Aorta (tissue), 5 donors: Measurements from ENCODE around the gene RNF8. TPM values are rescaled to one million over a fixed set of nuclear protein-coding genes. Genes with fewer than 3 reads are reported as not detected.
"Not testable (repeated sequence)": the region's sequence is repeated elsewhere in the genome, so short reads cannot be mapped to it uniquely, and the experiment has no call there.

Experiments used
- ATAC-seq: fragments of 200-7000 bp; cut with Tn5 transposase; one replicate; pipeline ENCODE4 v1.9.1; 2022; ENCODE audit warnings: moderate library complexity; ENCODE audit not compliant: low FRiP score
- DNase-seq, 2 donors: peaks; one replicate each; pipeline ENCODE4 v3.0.0-alpha.2; 2020
- H3K27ac ChIP-seq, 2 donors: one replicate each; pipeline ENCODE4 v1.5.1; 2013; ENCODE audit warnings: low read length in 2 of 2, mild to moderate bottlenecking in 2 of 2, moderate library complexity in 2 of 2, control low read depth in 1 of 2, inconsistent platforms in 1 of 2, low read depth in 1 of 2
- H3K27me3 ChIP-seq, 2 donors: one replicate each; pipeline ENCODE4 v1.6.1; 2013; ENCODE audit warnings: control low read depth in 1 of 2, low read length in 1 of 2, mild to moderate bottlenecking in 1 of 2, moderate library complexity in 1 of 2; ENCODE audit not compliant: insufficient read depth in 2 of 2, control insufficient read depth in 1 of 2
- H3K36me3 ChIP-seq, 2 donors: one replicate each; pipeline ENCODE4 v1.6.1; 2013; ENCODE audit warnings: control low read depth in 1 of 2, low read length in 1 of 2, mild to moderate bottlenecking in 1 of 2; ENCODE audit not compliant: insufficient read depth in 2 of 2, control insufficient read depth in 1 of 2
- H3K4me1 ChIP-seq, 2 donors: one replicate each; pipeline ENCODE4 v1.6.1; 2013; ENCODE audit warnings: low read length in 2 of 2, control low read depth in 1 of 2, mild to moderate bottlenecking in 1 of 2, moderate library complexity in 1 of 2; ENCODE audit not compliant: insufficient read depth in 2 of 2, control insufficient read depth in 1 of 2
- H3K4me3 ChIP-seq, 2 donors: one replicate each; pipeline ENCODE4 v1.5.1; 2013; ENCODE audit warnings: low read length in 2 of 2, control low read depth in 1 of 2, mild to moderate bottlenecking in 1 of 2
- H3K9me3 ChIP-seq: one replicate; pipeline ENCODE4 v1.6.1; 2013; ENCODE audit warnings: mild to moderate bottlenecking, low read length; ENCODE audit not compliant: control insufficient read depth
- WGBS, 2 donors: extraction: QIAGEN DNeasy Blood & Tissue Kit; methylation state at CpG; one replicate each; pipeline ENCODE4 v1.1.7; 2013; 5-methylcytosine and 5-hydroxymethylcytosine counted together
- intact Hi-C, 2 donors: fragments of 100-400 bp; cut with DNase I; formaldehyde crosslinking; loops; one replicate each; pipeline versions ENCODE4 v1.14.2 to v1.15.0; 2022
- polyA plus RNA-seq, 2 donors: library from polyadenylated mRNA; stranded (reverse); fragments of 200-250 nt; gene quantifications; one replicate each; pipeline ENCODE4 v1.2.3, GENCODE V29; 2013
- total RNA-seq, 2 donors: library from RNA; stranded (reverse); fragmentation: NEBNext Ultra II Directional; extraction: Animal tissue kit (Norgen Biotek cat#: 25700); gene quantifications; one replicate each; pipeline ENCODE4 v1.2.1, GENCODE V29; 2021
- donor health status: healthy with polysubstance abuse.
- donor health status: Bipolar disorder and iron deficiency.
- donor health status: DM: no; HTN: no; CAD: no.
- donor health status: DM: no; HTN: no; CAD: no.
- donor health status: DM: yes; HTN: yes; CAD: no.

The RNF8 gene
- total and polyA plus RNA-seq, 4 donors: 13.9 to 16.4 (median 14.9) TPM

DNA sequence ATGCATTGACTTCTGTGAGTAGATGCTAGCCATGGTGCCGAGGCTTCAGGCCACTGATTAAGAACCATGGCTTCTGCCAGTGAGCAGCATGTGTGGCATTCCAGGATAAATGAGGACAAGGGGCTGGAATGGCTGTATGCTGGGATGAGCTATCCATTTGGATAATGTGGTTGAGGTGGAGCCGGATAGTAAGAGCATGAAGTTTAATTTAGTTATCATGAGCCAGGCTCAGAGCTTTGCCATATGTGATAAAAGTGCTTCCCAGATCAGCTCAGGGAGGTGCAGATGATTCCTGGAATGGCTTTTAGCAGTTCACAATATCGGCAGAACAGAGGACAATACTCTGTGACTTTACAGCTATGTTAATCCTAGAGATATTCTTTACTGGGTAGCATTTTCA lies 34.6 kb upstream of the RNF8 start:
- Histone ChIP-seq H3K27ac (no peak overlapping the region), H3K4me1 (peaks cover 0 to 2% of the 10 kb centered on the region in 2 donors), H3K36me3 (peaks cover 0 to 15% of the 10 kb centered on the region in 2 donors), H3K4me3 (no peak overlapping the region), H3K27me3 (no peaks in the 10 kb centered on the region), H3K9me3 (no peaks in the 10 kb centered on the region)
- DNase-seq (no peak), ATAC-seq (no peak)
- 83% methylated on average over 3 of the region's 3 CpGs for WGBS, 2 donors
- intact Hi-C loops: no loop called here

GRCh38 chr6:37319856-37320480 lies 33.8 kb upstream of the RNF8 start:
- intact Hi-C loops: loop anchor here (10.0 kb wide), 1 partner anchor 375 kb away; the partner anchor contains the start of gene MDGA1 (in 2 of the 2)
- ATAC-seq: no peak
- 77 to 80% methylated on average over 4 of the region's 4 CpGs for WGBS, 2 donors
- Histone ChIP-seq H3K4me3 (no peak overlapping the region), H3K27me3 (no peaks in the 10 kb centered on the region), H3K36me3 (peaks cover 0 to 15% of the 10 kb centered on the region in 2 donors), H3K27ac (no peak overlapping the region), H3K4me1 (peaks cover 0 to 2% of the 10 kb centered on the region in 2 donors), H3K9me3 (no peaks in the 10 kb centered on the region)
- DNase-seq: no peak

GRCh38 chr6:37320646-37321045 lies 33.1 kb upstream of the RNF8 start:
- no peak for DNase-seq
- intact Hi-C loops: loop anchor here (10.0 kb wide), 1 partner anchor 374 kb away; the partner anchor contains the start of gene MDGA1 (in 2 of the 2)
- H3K27me3 ChIP-seq: no peaks in the 10 kb centered on the region
- no peak overlapping the region for H3K4me3 ChIP-seq
- no peaks in the 10 kb centered on the region for H3K9me3 ChIP-seq
- 66 to 71% methylated on average over 8 of the region's 8 CpGs for WGBS, 2 donors
- peaks cover 0 to 12% of the 10 kb centered on the region in 2 donors for H3K36me3 ChIP-seq
- ATAC-seq: no peak
- peaks cover 0 to 2% of the 10 kb centered on the region in 2 donors for H3K4me1 ChIP-seq
- no peak overlapping the region for H3K27ac ChIP-seq

GRCh38 chr6:37321101-37321500 lies 32.7 kb upstream of the RNF8 start:
- peaks cover 0 to 12% of the 10 kb centered on the region in 2 donors for H3K36me3 ChIP-seq
- no peaks in the 10 kb centered on the region for H3K9me3 ChIP-seq
- ATAC-seq (no peak), DNase-seq (no peak)
- no peaks in the 10 kb centered on the region for H3K27me3 ChIP-seq
- H3K27ac ChIP-seq: no peak overlapping the region
- no peak overlapping the region for H3K4me3 ChIP-seq
- intact Hi-C loops: loop anchor here (10.0 kb wide), 1 partner anchor 374 kb away; the partner anchor contains the start of gene MDGA1 (in 2 of the 2)
- H3K4me1 ChIP-seq: peaks cover 0 to 2% of the 10 kb centered on the region in 2 donors

DNA sequence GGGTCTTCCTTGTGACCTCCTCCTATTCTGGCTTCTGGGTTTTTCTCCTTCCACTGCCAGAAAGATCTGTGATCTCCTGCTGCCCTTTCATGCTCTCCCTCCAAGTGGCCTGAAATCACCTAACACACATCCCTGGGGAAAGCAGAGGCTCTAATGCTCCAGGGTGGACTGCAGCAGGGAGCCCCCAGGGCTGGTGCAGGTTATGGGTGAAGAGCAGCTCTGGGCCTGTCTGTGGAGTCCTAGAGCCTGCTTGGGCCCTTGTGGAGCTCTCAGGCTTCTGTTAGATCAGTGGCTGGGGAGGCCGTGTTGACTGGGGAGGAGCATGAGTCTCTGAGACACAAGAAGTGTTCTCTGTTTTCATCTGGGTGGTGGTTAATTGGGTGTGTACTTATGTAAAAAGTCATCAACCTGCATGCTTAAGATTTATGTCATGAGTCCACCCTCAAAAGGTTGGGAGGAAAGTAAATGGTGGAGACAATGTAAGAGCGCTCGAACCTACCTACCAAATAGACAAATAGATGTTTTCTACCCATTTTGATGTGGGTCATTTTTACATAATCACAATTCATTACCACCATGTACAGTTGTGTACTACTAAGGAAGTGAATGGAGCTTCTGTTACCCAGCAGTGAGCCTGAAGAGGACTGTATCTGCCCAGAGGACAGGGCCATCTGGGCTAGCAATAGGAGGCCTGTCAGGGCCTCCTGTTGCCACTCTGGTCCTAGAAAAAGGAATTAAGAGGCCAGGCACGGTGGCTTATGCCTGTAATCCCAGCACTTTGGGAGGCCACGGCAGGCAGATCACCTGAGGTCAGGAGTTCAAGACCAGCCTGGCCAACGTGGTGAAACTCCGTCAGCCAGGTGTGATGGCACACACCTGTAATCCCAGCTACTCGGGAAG lies 32.0 kb upstream of the RNF8 start:
- no peak for ATAC-seq
- no peak for DNase-seq
- no peaks in the 10 kb centered on the region for H3K9me3 ChIP-seq
- no peaks in the 10 kb centered on the region for H3K27me3 ChIP-seq
- H3K27ac ChIP-seq: no peak overlapping the region
- no peak overlapping the region for H3K4me3 ChIP-seq
- WGBS, 2 donors: 83 to 86% methylated on average over 8 of the region's 8 CpGs
- intact Hi-C loops: loop anchor here (10.0 kb wide), 1 partner anchor 373 kb away; the partner anchor contains the start of gene MDGA1 (in 2 of the 2)
- H3K36me3 ChIP-seq: peaks cover 0 to 10% of the 10 kb centered on the region in 2 donors
- H3K4me1 ChIP-seq: peaks cover 0 to 2% of the 10 kb centered on the region in 2 donors

GRCh38 chr6:37323580-37323979 lies 30.2 kb upstream of the RNF8 start:
- no peak overlapping the region for H3K4me3 ChIP-seq
- no peaks in the 10 kb centered on the region for H3K9me3 ChIP-seq
- no peak for ATAC-seq
- intact Hi-C loops: loop anchor here (10.0 kb wide), 1 partner anchor 371 kb away; the partner anchor contains the start of gene MDGA1 (in 2 of the 2)
- H3K27me3 ChIP-seq: no peaks in the 10 kb centered on the region
- 0 to 4% methylated on average over 3 of the region's 3 CpGs for WGBS, 2 donors
- peaks cover 0 to 2% of the 10 kb centered on the region in 2 donors for H3K4me1 ChIP-seq
- H3K27ac ChIP-seq: peak overlapping the region; percentile 46 to 73
- peaks cover 0 to 4% of the 10 kb centered on the region in 2 donors for H3K36me3 ChIP-seq
- no peak for DNase-seq

DNA sequence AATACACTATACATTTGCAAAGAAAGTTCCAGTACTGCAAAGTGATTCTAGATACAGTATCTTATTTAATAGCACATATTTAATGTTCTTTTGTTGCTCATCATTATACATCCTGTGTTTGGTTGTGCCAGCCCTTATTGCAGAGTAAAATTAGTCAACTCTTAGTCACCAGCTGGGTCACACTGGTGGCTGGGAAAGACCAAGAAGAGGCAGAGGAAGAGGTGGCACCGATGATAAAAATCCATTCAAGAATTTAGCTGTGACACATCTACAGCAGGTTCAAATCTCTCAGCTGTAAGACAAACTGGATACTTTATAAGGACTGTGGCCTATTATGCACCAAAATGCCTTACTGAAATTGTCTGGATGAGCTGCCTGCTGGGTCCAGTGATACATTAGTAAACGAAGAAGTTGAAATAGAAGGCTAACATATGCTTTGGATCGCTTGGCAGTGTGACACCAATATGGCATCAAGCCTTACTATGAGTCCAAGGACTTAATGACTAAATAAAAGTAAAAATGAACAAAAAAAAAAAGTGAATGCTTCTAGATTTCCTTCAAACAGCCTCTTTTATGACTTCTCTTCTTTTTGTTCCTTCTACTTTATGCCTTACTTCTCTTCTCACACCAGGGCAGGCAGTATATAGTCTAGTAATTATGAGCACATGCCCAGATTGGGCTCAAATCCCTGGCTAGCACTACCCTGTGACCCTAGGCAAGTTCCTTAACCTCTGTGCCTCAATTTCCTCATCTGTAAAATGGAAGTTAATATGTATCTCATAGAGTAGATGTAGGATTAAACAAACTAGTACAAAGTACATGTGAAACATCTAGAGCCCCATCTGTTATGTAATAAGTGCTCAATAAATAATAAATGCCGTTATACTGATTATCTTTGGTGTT lies 29.4 kb upstream of the RNF8 start:
- no peaks in the 10 kb centered on the region for H3K9me3 ChIP-seq
- no peaks in the 10 kb centered on the region for H3K27me3 ChIP-seq
- intact Hi-C loops: loop anchor here (10.0 kb wide), 1 partner anchor 370 kb away; the partner anchor contains the start of gene MDGA1 (in 2 of the 2)
- 15 to 37% methylated on average over 4 of the region's 4 CpGs for WGBS, 2 donors
- no peak overlapping the region for H3K4me3 ChIP-seq
- H3K27ac ChIP-seq: peak overlapping the region in 1 of 2 donors; percentile 42
- H3K4me1 ChIP-seq: peaks cover 0 to 2% of the 10 kb centered on the region in 2 donors
- DNase-seq: no peak
- H3K36me3 ChIP-seq: peaks cover 0 to 3% of the 10 kb centered on the region in 2 donors
- ATAC-seq: no peak

GRCh38 chr6:37330345-37330744 lies 23.4 kb upstream of the RNF8 start:
- DNase-seq, H3K27ac ChIP-seq, H3K27me3 ChIP-seq, intact Hi-C loops, H3K9me3 ChIP-seq, H3K4me1 ChIP-seq, H3K36me3 ChIP-seq, H3K4me3 ChIP-seq, ATAC-seq: not testable (repeated sequence)
- 96% methylated on average over 10 of the region's 10 CpGs for WGBS, 2 donors
